A673 (cell line): ENCODE results near the gene CCDC141. TPM values are rescaled to one million over a fixed set of nuclear protein-coding genes. Genes with fewer than 3 reads are reported as not detected.

Experiments used
- BruUV-seq: library from RNA; stranded (reverse); fragments of 400-500 nt; replicated peaks from 2 replicates; lab custom pipeline; 2021; lab: Mats Ljungman, UMichigan
- CTCF ChIA-PET: fragments of 300-600 bp; sonication (Branson Sonifier 250); formaldehyde crosslinking; loops from one replicate; lab custom pipeline; 2022; ENCODE audit warnings: antibody characterized with exemption; lab: Charles Lee
- POLR2A ChIA-PET: fragments of 300-600 bp; sonication (Branson Sonifier 250); formaldehyde crosslinking; loops from one replicate; lab custom pipeline; 2022; ENCODE audit warnings: antibody characterized with exemption; ENCODE audit not compliant: low non-redundant PET; lab: Charles Lee
- DNase-seq: peaks from one replicate; pipeline ENCODE4 v3.0.0-alpha.2; 2015; ENCODE audit warnings: low spot score
- H3K27ac ChIP-seq: fragments of 200-600 bp; sonication (generic); 2 replicates; pipeline ENCODE4 v1.5.1; 2016; ENCODE audit warnings: mixed run types, low read depth, mild to moderate bottlenecking, mixed read lengths, antibody characterized with exemption, low read length; ENCODE audit not compliant: poor library complexity, severe bottlenecking
- H3K27me3 ChIP-seq: fragments of 200-600 bp; sonication (generic); replicated peaks from 2 replicates; pipeline ENCODE4 v1.6.1; 2017; ENCODE audit warnings: mixed run types, low read depth, mild to moderate bottlenecking, mixed read lengths, antibody characterized with exemption, low read length; ENCODE audit not compliant: insufficient read depth, poor library complexity
- H3K36me3 ChIP-seq: fragments of 200-600 bp; sonication (generic); 2 replicates; pipeline ENCODE4 v1.6.1; 2016; ENCODE audit warnings: mixed run types, mild to moderate bottlenecking, mixed read lengths, antibody characterized with exemption, low read length; ENCODE audit not compliant: insufficient read depth, poor library complexity, severe bottlenecking
- H3K4me1 ChIP-seq: fragments of 200-600 bp; sonication (generic); 2 replicates; pipeline ENCODE4 v1.6.1; 2017; ENCODE audit warnings: mixed run types, mild to moderate bottlenecking, mixed read lengths, antibody characterized with exemption, low read length; ENCODE audit not compliant: insufficient read depth, poor library complexity, severe bottlenecking
- H3K4me3 ChIP-seq: fragments of 200-600 bp; sonication (generic); 2 replicates; pipeline ENCODE4 v1.5.1; 2016; ENCODE audit warnings: low read depth, mixed run types, mild to moderate bottlenecking, mixed read lengths, low read length; ENCODE audit not compliant: poor library complexity, severe bottlenecking
- H3K9me3 ChIP-seq: fragments of 200-600 bp; sonication (generic); 2 replicates; pipeline ENCODE4 v1.6.1; 2016; ENCODE audit warnings: mixed run types, low read depth, mild to moderate bottlenecking, mixed read lengths, antibody characterized with exemption, low read length; ENCODE audit not compliant: poor library complexity, severe bottlenecking
- EZH2 ChIP-seq: fragments of 200-600 bp; sonication (generic); IDR thresholded peaks from 2 replicates; pipeline ENCODE4 v1.6.1; 2017; ENCODE audit warnings: borderline replicate concordance, low read depth, mild to moderate bottlenecking, mixed read lengths, antibody characterized with exemption, low read length; ENCODE audit not compliant: poor library complexity, severe bottlenecking
- intact Hi-C: fragments of 100-400 bp; cut with micrococcal nuclease; formaldehyde crosslinking; loops from one replicate; pipeline ENCODE4 v1.10.0; 2022; ENCODE audit not compliant: unreplicated experiment
- total RNA-seq: library from RNA; stranded (reverse); gene quantifications from 2 replicates; pipeline ENCODE4 v1.2.3, GENCODE V29; 2021
- TF ChIP-seq, protein P1 (sequence below): fragments of 300-800, 200-600 bp; sonication (generic); conservative IDR thresholded peaks from 2 replicates; pipeline ENCODE4 v1.5.1; 2017; ENCODE audit warnings: low read depth, mild to moderate bottlenecking, antibody characterized with exemption, low read length, moderate library complexity, mixed read lengths

The CCDC141 gene
- total RNA-seq, 1 experiment from 2014 or later: not detected

DNA sequence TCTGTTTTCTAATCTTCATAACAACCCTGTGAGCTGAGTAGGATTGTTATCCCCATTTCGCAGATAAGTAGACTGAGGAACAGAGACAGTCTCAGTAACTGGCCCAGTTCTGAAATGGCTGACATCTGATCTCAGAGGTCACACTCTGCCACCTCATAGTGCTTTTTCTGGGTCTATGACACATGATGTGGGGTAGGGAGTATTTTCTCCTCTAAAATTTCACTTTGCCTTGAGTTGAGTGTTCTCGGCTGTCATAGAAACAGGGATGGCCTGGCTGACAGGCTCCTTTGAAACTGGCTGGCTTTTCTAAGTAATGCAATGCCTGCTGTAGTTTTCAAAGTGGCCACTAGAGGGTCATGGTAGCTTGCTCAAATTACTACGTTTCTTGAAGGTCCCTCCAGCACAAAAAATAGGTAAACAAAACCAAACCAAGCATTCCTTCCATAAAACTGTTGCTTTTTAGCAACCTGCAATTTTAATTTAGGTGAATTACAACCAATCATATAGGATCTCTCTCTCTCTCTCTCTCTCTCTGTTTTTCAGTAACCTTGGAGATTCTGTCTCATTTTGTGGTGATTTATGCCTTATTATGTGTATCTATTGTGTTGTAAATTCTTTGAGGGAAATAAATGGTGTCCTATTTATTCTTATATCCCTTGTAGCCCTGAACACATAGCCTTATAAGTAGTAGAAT is 158.5 kb downstream of the CCDC141 start:
- H3K4me1 ChIP-seq: no peaks in the 10 kb centered on the region
- CTCF ChIA-PET: no interaction called here
- TF ChIP-seq EZH2: no peak
- TF ChIP-seq, protein P1, sequence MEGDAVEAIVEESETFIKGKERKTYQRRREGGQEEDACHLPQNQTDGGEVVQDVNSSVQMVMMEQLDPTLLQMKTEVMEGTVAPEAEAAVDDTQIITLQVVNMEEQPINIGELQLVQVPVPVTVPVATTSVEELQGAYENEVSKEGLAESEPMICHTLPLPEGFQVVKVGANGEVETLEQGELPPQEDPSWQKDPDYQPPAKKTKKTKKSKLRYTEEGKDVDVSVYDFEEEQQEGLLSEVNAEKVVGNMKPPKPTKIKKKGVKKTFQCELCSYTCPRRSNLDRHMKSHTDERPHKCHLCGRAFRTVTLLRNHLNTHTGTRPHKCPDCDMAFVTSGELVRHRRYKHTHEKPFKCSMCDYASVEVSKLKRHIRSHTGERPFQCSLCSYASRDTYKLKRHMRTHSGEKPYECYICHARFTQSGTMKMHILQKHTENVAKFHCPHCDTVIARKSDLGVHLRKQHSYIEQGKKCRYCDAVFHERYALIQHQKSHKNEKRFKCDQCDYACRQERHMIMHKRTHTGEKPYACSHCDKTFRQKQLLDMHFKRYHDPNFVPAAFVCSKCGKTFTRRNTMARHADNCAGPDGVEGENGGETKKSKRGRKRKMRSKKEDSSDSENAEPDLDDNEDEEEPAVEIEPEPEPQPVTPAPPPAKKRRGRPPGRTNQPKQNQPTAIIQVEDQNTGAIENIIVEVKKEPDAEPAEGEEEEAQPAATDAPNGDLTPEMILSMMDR: peak; percentile 87

DNA sequence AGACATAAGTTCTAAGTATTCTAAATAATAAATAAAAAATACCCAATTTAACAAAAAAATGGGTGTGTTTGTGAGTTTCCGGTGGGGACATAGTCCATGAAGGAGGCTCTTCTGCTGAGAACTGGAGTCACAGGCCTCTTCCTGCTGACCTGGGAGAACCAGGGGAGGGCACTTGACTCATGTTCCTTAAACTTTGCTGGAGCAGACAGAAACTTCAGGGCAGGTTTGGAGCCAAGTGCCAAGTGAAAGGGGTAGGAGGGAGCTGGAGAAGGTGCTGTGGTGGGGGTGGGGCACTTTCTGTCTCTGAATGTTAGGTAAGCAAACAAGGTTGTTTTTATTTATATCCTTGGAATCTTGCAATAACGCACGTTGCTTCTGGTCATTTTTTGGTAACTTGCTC is 163.9 kb downstream of the CCDC141 start:
- H3K9me3 ChIP-seq: no peaks in the 10 kb centered on the region
- no peak overlapping the region for H3K4me3 ChIP-seq
- POLR2A ChIA-PET: no interaction called here
- no peaks in the 10 kb centered on the region for H3K27me3 ChIP-seq
- H3K4me1 ChIP-seq: no peaks in the 10 kb centered on the region
- no peak overlapping the region for H3K27ac ChIP-seq
- DNase-seq: no peak
- intact Hi-C loops: no loop called here
- TF ChIP-seq, protein P1: no peak
- TF ChIP-seq EZH2: no peak
- CTCF ChIA-PET: no interaction called here
- no peaks in the 10 kb centered on the region for H3K36me3 ChIP-seq
- BruUV-seq: no TSS peak

More for the DNA sequence above, 158.5 kb downstream of the CCDC141 start:
- POLR2A ChIA-PET: no interaction called here
- DNase-seq: peak; percentile 72
- no peak overlapping the region for H3K4me3 ChIP-seq
- no peaks in the 10 kb centered on the region for H3K9me3 ChIP-seq
- no peaks in the 10 kb centered on the region for H3K36me3 ChIP-seq
- intact Hi-C loops: loop anchor here (1.0 to 10.0 kb wide), 3 partner anchors 129 to 863 kb away; no protein-coding TSS in a partner anchor
- H3K27ac ChIP-seq: no peak overlapping the region
- H3K27me3 ChIP-seq: no peaks in the 10 kb centered on the region
- no TSS peak for BruUV-seq

DNA sequence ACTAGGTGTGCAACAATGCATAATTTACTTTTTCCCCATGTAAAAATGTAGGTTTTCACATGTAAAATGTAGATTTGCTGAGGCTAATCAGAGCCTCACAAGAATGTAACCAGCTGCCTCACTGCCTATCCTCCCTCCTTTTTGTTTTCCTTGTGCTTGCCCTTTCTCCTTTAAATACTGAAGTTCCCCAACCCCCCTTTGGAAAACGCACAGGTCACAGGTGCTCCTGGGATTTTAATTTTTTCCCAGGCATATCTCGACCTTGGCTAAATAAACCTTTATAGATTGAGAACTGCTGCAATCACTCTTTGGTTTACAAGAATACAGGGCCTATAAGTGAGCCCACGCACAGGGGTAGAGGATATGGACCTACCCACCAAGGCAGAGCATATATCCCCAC is 165.5 kb downstream of the CCDC141 start:
- no peaks in the 10 kb centered on the region for H3K36me3 ChIP-seq

More for the DNA sequence above, 165.5 kb downstream of the CCDC141 start:
- Histone ChIP-seq H3K9me3 (no peaks in the 10 kb centered on the region), H3K4me1 (no peaks in the 10 kb centered on the region), H3K27me3 (no peaks in the 10 kb centered on the region), H3K27ac (no peak overlapping the region), H3K4me3 (no peak overlapping the region)
- ChIA-PET POLR2A (no interaction called here), CTCF (no interaction called here)
- no peak for DNase-seq
- no TSS peak for BruUV-seq
- TF ChIP-seq, protein P1: no peak
- TF ChIP-seq EZH2: no peak
- intact Hi-C loops: no loop called here
